A549 treated with ZK216348 at 1 μM for 4 hours (cell line): ENCODE results near the gene STK32A. TPM values are rescaled to one million over a fixed set of nuclear protein-coding genes. Genes with fewer than 3 reads are reported as not detected.

Experiments used
- total RNA-seq: library from RNA; stranded (reverse); fragments of 200-300 nt; extraction: Qiagen RNA extraction; gene quantifications from 5 replicates; pipeline ENCODE4 v1.2.3, GENCODE V29; 2022; ENCODE audit warnings: low read depth

Gene STK32A
- total RNA-seq: 0.20 to 0.74 TPM (median 0.29 TPM) in 5 replicates

DNA sequence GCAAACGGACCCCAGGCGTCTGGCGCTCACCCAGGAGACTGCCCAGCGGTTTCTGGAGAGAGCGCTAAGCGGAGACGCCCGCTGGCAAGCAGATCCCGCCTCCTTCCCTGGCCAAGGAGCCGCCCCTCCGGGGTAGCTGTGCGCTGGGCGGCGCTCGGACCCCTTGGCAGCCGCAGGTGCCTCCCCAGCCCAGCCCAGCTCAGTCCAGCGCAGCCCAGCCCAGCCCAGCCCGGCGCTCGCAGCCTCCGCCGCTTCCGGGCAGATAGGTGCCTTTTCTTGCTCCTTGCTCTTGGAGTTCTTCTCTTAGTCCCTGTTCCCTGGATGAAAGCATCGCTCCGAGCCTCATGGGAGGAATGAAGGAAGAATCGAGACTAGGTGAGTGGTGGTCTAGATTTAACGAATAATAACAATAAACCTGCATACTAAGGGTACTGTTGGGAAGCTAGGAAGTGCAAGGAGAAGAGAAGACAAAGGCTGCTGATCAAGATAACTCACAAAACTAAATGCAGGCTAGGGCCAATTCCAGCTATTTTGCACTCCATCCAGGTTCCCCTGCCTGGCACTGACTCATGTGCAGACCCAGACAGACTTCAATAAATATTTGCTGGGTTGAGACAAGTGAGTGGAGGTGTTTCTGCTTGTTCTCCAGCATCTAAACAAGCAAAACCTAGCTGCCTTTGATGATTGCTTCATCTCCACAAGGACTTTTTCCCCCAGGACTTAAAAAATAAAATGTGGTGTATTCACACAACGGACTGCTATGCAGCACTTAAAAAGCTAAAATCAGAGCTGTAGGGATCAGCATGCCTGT is at the start of gene STK32A:
Gene STK32A (plus strand): TSS at position 202 of the 811 bp plus-strand sequence. CDS start 4,609 bp downstream, outside the sequence.

